NT2/D1 (cell line): Measurements from ENCODE around the gene PTGER1.

Source experiments
- YY1 ChIP-seq: IDR thresholded peaks from 2 replicates; pipeline ENCODE4 v1.6.1; 2011; ENCODE audit not compliant: insufficient read length, insufficient read depth
- ZNF274 ChIP-seq: IDR thresholded peaks from 2 replicates; pipeline ENCODE4 v1.6.1; 2011; ENCODE audit warnings: mild to moderate bottlenecking, low read depth, low read length

- TF ChIP-seq ZNF274 = no peak
- TF ChIP-seq YY1 = no peak
Measured at GRCh38 chr19:14425696-14426138, 49.4 kb downstream of the PTGER1 start.
